ENCODE data around the gene LHPP. TPM values are rescaled to one million over a fixed set of nuclear protein-coding genes. Genes with fewer than 3 reads are reported as not detected.

Gene LHPP
- total RNA-seq, 1 experiment from 2014 or later: 3.2 TPM

DNA sequence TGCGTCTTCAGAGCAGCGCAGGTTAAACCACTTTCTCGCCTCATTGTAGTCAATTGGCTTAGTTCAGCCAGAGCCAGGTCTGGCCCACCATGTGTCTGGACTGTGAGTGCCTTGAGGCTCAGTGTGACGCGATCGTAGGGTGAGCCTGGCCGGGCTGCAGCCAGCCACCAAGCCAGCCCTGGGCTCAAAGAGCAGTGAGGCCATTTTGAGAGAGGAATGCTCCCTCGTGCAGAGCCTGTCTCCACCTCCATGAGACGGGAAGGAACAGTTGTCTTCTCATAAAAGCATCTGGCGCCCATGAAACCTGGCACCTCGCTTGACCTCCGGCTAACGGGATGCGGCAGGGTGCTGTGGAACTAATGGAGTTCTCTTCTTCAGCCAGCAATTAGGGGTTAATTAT, 34.5 kb downstream of the LHPP start:
- DNase-seq (ENCODE audit: low read depth): no peak

DNA sequence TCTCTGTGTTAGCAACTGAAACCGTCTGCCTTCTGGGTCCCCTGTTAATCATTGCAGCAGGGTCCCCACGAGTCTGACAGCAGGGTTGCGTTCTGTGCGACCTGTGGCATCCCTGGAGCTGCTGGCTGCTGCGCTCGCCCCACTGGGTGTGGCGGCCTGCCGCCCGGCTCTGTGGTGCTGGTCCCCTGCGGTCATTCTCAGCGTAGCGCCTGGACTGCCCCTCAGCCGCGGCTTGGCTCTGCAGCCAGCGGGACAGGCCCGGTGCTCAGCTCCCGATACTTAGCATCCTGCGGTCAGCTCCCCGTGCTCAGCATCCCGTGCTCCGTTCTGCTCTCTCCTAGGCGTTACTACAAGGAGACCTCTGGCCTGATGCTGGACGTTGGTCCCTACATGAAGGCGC, 35.0 kb downstream of the LHPP start:
- no peak for DNase-seq (ENCODE audit: low read depth)

- no peak for DNase-seq (ENCODE audit: low read depth)
Measured at GRCh38 chr10:124497196-124497881, 35.7 kb downstream of the LHPP start.

GRCh38 chr10:124498056-124498455, 36.4 kb downstream of the LHPP start:
- no peak for DNase-seq (ENCODE audit: low read depth)

DNA sequence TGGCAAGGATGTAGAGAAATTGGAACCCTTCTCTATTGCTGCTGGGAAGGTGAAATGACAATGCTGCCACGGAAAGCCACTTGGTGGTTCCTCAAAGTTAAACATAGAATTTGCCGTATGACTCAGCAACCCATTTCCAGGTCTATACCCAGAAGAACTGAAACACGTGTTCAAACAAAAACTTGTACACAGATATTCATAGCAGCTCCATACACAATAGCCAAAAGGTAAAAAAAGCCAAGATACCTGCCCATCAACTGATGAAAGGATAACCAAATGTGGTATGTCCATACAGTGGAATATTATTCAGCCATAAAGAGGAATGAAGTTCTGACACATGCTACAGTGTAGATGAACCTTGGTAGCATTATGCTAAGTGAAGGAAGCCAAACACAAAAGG, 39.1 kb downstream of the LHPP start:
- DNase-seq (ENCODE audit: low read depth): no peak

DNA sequence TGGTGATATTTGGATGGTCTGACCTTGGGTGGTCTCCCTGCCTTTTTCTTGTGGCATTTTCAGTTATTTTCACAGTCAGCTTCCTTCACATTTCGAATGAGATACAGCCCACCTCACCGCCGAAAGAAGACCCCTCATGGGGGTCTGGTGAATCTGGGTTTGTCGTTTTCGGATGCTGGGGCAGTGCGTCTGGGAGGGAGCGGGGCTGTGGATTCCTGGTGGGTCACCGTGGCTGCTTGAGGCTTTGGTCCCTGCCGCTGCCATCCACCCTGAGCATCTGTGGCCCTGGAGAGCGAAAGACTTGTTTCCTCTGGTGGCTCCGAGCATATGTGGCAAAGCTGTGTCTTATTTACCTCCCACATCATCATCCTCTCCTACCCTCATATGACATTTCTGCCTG, 43.1 kb downstream of the LHPP start:
- no peak for DNase-seq (ENCODE audit: low read depth)

- no peak for DNase-seq (ENCODE audit: low read depth)
Measured at GRCh38 chr10:124505279-124505678, 43.7 kb downstream of the LHPP start.

- DNase-seq (ENCODE audit: low read depth): no peak
Measured at GRCh38 chr10:124508070-124508667, 46.5 kb downstream of the LHPP start.

GRCh38 chr10:124508907-124509454, 47.4 kb downstream of the LHPP start:
- DNase-seq (ENCODE audit: low read depth): no peak

DNA sequence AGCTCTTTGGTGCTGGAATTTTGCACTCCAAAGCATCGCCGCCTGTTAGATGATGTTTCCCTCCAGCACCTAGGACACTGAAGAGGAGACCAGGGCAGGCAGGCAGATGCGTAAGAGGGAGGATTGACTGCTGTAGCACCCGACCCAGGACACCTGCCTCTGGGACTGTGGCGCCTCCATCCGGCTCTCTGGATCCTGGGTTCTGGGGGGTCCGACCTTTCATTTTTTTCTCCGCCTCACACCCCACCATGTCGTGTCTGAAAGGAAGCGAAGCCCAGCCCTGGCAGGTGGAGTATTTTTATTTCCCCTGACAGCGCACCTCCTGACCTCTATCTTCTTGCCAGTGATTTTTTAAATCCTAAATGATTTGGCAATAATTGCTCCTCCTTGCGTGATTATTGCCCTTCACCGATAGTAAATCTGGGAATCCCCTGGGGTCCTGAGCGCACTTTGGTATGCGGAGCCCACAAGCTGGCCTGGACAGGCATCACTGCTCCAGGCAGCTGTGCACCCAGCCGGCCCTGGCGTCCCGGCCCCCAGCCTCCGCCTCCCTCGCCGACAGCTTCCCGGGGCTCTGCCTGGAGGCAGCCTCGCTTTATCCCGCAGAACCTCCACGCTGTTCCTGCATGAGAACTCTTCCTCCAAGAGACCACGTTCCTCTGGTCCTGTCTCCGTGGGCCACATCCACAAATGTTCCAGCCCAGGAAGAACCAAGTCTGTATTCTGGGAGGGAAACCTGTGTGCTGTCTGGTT, 48.4 kb downstream of the LHPP start:
- DNase-seq (ENCODE audit: low read depth): no peak

DNA sequence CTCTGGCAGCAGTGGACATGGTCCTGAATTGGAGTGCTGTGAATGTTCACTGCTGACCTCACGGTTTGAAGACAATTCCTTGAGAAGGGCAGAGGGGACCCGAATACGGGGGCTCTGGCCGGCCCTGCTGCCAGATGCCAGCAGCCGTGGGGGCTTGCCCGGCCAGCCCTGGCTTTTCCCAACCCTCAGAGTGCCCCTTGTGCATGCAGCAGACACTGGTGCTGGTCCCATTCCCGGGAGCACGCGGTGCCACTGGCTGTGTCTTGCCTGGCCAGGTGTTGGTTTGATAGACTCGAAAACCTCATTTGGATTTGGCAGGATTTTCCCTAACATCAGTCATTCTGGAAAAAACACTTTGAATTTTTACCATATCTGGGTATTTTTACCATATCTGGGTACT, 49.1 kb downstream of the LHPP start:
- DNase-seq (ENCODE audit: low read depth): no peak

GRCh38 chr10:124511205-124512039, 49.8 kb downstream of the LHPP start:
- DNase-seq (ENCODE audit: low read depth): no peak

DNA sequence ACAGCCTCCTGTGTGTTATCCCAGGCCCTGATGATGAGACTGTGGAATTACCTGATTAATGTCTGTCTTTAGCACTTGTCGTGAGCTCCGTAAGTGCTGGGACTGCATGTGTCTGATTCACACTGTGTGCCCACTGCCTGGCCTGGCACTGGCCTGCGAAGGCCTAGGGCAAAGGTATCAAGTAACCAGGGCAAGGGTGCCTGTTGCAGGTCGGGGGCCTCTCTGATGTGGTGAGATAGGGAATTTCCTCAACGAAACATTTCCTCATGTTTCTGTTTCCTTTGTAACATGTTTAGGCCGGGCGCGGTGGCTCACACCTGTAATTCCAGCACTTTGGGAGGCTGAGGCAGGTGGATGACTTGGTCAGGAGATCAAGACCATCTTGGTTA, 50.4 kb downstream of the LHPP start:
- no peak for DNase-seq (ENCODE audit: low read depth)

GRCh38 chr10:124512600-124512999, 51.0 kb downstream of the LHPP start:
- no peak for DNase-seq (ENCODE audit: low read depth)

DNA sequence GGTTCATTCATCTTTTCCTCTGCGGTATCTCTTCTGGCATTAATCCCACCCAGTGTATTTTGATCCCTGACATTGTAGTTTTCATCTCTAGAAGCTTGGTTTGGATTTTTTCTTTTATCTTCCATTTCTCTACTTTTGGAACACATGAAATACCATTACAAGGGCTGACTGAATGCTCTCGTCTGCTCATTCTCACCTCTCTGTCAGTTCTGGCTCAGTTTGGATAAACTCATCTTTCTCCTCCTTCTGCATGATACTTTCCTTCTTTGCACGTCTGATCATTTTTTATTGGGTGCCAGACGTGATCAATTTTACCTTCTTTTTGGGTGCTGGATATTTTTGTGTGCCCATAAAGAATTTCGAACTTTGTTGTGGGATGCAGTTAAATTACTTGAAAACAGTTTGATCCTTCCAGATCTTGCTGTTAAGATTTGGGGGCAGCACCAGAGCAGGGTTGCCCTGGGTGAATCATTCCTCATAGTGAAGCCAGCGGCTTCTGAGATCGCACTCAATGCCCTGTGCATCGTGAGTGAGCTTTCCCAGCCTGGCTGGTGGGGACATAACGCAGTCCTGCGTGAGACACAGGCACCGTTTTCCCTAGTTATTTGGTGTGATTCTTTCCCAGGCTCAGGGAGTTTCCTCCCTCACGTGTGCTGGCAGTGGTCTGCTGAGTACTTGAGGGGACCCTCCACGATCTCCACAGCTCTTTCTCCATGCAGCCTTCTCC, 53.8 kb downstream of the LHPP start:
- no peak for DNase-seq (ENCODE audit: low read depth)

DNA sequence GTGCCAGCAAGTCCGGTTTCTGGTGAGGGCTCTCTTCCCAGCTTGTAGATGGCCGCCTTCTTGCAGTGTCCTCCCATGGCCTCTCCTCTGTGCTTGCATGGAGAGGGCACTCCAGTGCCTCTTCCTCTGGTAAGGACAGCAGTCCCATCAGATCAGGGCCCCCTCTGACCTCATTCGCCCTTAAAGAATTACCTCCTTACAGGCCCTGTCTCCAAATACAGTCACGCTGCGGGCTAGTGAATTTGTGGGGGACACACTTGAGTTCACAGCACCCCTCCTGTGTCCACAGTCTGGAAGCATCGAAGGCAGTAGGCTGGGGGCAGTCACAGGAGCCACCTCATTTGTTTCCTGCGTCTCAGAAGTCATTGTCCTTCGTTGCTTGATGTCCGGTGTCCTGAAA, 54.6 kb downstream of the LHPP start:
- no peak for DNase-seq (ENCODE audit: low read depth)

- DNase-seq (ENCODE audit: low read depth): no peak
Measured at GRCh38 chr10:124516746-124517397, 55.2 kb downstream of the LHPP start.

DNA sequence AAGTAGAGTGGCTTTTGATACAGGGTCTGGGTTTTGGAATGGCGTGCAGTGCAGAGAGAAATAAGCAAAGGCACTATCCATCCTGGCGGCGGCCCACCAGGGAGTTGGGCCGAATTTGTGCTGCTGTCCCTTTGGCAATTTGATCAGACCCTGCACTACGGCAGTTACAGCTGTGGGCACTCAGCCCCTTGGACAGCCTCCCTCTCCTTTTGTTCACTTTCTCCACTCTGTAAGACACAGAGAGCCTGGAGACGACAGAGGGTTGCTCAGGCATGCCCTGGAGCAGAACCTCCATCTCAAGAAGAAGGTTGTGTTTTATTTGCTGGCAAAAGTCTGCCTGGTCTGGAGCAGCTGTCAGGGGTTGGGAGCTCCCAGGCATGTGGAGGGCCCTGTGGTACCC, 55.8 kb downstream of the LHPP start:
- no peak for DNase-seq (ENCODE audit: low read depth)

DNA sequence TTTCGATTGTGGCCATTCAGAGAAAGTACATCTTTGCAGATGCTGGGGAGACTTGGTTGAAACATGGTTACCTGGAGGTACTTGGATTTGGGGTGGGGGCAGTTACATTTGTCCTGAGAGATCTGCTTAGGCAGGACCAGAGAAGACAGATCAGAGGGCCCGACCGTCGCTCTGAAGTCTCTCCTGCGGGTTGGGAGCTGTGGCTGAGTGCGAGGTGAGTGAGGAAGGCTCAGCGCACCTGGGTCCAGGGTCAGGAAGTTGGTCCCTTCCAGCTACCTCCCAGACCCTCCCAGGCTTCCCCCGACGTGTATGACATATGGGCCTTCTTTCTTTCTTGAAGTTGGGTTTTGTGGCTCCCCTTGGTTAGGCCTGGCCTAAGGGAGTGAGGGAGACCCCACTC, 56.3 kb downstream of the LHPP start:
- DNase-seq (ENCODE audit: low read depth): no peak

DNA sequence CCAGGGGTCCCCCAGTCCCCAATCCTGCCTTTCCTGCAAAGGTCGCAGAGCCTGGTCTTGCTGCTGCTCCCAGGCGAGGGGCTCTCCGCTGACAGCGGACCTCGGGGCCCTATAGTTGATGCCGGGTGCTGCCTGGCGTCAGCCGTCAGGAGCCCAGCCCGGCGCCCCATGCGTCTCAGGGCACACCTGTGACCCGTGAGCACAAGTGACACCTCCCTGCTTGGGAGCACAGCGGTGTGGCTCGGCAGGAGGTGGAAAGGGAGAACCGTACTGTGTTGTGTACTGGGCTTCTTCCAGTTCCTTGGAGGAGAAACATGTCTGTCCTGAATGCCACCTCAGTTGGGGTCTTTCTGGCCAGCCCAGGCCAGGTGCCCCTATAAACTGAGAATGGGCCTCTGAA, 56.7 kb downstream of the LHPP start:
- DNase-seq (ENCODE audit: low read depth): no peak
